Liver (tissue), 3 donors: ENCODE data around the gene ABHD17C.

Experiments used
- EGR1 ChIP-seq, 2 donors: IDR thresholded peaks; 2 replicates each; pipeline ENCODE4 v1.6.1; 2016 to 2018; ENCODE audit warnings: antibody characterized with exemption in 2 of 2, low read depth in 2 of 2
- FOXA1 ChIP-seq: IDR thresholded peaks from 2 replicates; pipeline ENCODE4 v1.6.1; 2016; ENCODE audit warnings: antibody characterized with exemption
- GABPA ChIP-seq, 2 donors: IDR thresholded peaks in 1 of 2; conservative IDR thresholded peaks in 1 of 2; 2 replicates each; pipeline ENCODE4 v1.6.1; 2016; ENCODE audit warnings: antibody characterized with exemption in 2 of 2, mild to moderate bottlenecking in 1 of 2, moderate library complexity in 1 of 2
- JUND ChIP-seq, 2 donors: IDR thresholded peaks; 2 replicates each; pipeline ENCODE4 v1.6.1; 2016; ENCODE audit warnings: antibody characterized with exemption in 2 of 2
- RAD21 ChIP-seq, 2 donors: IDR thresholded peaks; 2 replicates each; pipeline ENCODE4 v1.6.1; 2016; ENCODE audit warnings: antibody characterized with exemption in 2 of 2, mild to moderate bottlenecking in 2 of 2
- REST ChIP-seq: IDR thresholded peaks from 2 replicates; pipeline ENCODE4 v1.6.1; 2016; ENCODE audit warnings: antibody characterized with exemption, mild to moderate bottlenecking
- SP1 ChIP-seq: IDR thresholded peaks from 2 replicates; pipeline ENCODE4 v1.6.1; 2018; ENCODE audit warnings: antibody characterized with exemption, mild to moderate bottlenecking
- TAF1 ChIP-seq: conservative IDR thresholded peaks from 2 replicates; pipeline ENCODE4 v1.6.1; 2016; ENCODE audit warnings: antibody characterized with exemption, mild to moderate bottlenecking
- YY1 ChIP-seq: IDR thresholded peaks from 2 replicates; pipeline ENCODE4 v1.6.1; 2016; ENCODE audit warnings: antibody characterized with exemption, mild to moderate bottlenecking
- ZBTB33 ChIP-seq: IDR thresholded peaks from 2 replicates; pipeline ENCODE4 v1.6.1; 2016; ENCODE audit warnings: antibody characterized with exemption
- TF ChIP-seq, protein P1 (sequence below): fragments of 150-350 bp; IDR thresholded peaks from 2 replicates; pipeline ENCODE4 v1.5.1; 2017; ENCODE audit warnings: improper control_type of control experiment, low read depth, low read length; ENCODE audit not compliant: missing input control
- TF ChIP-seq, protein P2 (sequence below): IDR thresholded peaks from 2 replicates; pipeline ENCODE4 v1.6.1; 2016; ENCODE audit warnings: antibody characterized with exemption
- TF ChIP-seq, protein P3 (sequence below): IDR thresholded peaks from 2 replicates; pipeline ENCODE4 v1.6.1; 2016; ENCODE audit warnings: antibody characterized with exemption
- donor health status: healthy.
- donor health status: healthy.

- TF ChIP-seq, protein P1, sequence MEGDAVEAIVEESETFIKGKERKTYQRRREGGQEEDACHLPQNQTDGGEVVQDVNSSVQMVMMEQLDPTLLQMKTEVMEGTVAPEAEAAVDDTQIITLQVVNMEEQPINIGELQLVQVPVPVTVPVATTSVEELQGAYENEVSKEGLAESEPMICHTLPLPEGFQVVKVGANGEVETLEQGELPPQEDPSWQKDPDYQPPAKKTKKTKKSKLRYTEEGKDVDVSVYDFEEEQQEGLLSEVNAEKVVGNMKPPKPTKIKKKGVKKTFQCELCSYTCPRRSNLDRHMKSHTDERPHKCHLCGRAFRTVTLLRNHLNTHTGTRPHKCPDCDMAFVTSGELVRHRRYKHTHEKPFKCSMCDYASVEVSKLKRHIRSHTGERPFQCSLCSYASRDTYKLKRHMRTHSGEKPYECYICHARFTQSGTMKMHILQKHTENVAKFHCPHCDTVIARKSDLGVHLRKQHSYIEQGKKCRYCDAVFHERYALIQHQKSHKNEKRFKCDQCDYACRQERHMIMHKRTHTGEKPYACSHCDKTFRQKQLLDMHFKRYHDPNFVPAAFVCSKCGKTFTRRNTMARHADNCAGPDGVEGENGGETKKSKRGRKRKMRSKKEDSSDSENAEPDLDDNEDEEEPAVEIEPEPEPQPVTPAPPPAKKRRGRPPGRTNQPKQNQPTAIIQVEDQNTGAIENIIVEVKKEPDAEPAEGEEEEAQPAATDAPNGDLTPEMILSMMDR: no peak
- no peak for TF ChIP-seq GABPA (IDR thresholded peaks at IDR 0.05 in 1 of 2, conservative IDR thresholded peaks at IDR 0.05 in 1 of 2)
- TF ChIP-seq SP1: no peak
- TF ChIP-seq, protein P2, sequence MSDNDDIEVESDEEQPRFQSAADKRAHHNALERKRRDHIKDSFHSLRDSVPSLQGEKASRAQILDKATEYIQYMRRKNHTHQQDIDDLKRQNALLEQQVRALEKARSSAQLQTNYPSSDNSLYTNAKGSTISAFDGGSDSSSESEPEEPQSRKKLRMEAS: no peak
- TF ChIP-seq, protein P3, sequence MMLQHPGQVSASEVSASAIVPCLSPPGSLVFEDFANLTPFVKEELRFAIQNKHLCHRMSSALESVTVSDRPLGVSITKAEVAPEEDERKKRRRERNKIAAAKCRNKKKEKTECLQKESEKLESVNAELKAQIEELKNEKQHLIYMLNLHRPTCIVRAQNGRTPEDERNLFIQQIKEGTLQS: no peak
- TF ChIP-seq ZBTB33: no peak
- no peak for TF ChIP-seq REST
- TF ChIP-seq YY1: no peak
- TF ChIP-seq TAF1: no peak
- no peak for TF ChIP-seq EGR1 (IDR thresholded peaks at IDR 0.05; ENCODE audit: low read depth in 2 of 2)
- no peak for TF ChIP-seq FOXA1
- TF ChIP-seq RAD21 (IDR thresholded peaks at IDR 0.05): no peak
- TF ChIP-seq JUND (IDR thresholded peaks at IDR 0.05): no peak
These were observed 109.9 kb downstream of the ABHD17C start for GRCh38 chr15:80804970-80805495.
